Right lobe of liver (tissue), 6 donors: ENCODE data around the gene FMNL2. TPM values are rescaled to one million over a fixed set of nuclear protein-coding genes. Genes with fewer than 3 reads are reported as not detected.

Experiments used
- ATAC-seq, 4 donors: fragments of 200-7000 bp; cut with Tn5 transposase; one replicate each; pipeline ENCODE4 v1.9.1; 2020; ENCODE audit warnings: mild to moderate bottlenecking in 4 of 4, moderate library complexity in 4 of 4
- DNase-seq, 3 donors: peaks; one replicate each; pipeline ENCODE4 v3.0.0-alpha.2; 2020
- H3K27ac ChIP-seq, 3 donors: fragments of 200-600 bp; one replicate each; pipeline ENCODE4 v1.8.0; 2022
- H3K27me3 ChIP-seq, 2 donors: fragments of 200-600 bp; one replicate each; pipeline ENCODE4 v1.8.0; 2022
- H3K36me3 ChIP-seq, 4 donors: fragments of 200-600 bp; sonication (generic) in 1 of 4; one replicate each; pipeline versions ENCODE4 v1.5.1 to v1.8.0; 2017 to 2022; ENCODE audit warnings: control low read depth in 1 of 4
- H3K4me1 ChIP-seq, 4 donors: fragments of 200-600 bp; sonication (generic) in 1 of 4; one replicate each; pipeline versions ENCODE4 v1.5.1 to v1.8.0; 2017 to 2022; ENCODE audit warnings: control low read depth in 1 of 4
- H3K4me3 ChIP-seq, 3 donors: fragments of 200-600 bp; one replicate each; pipeline ENCODE4 v1.8.0; 2022
- H3K9me3 ChIP-seq, 4 donors: fragments of 200-600 bp; sonication (generic) in 1 of 4; one replicate each; pipeline versions ENCODE4 v1.5.1 to v1.8.0; 2017 to 2022; ENCODE audit warnings: control low read depth in 1 of 4
- POLR2A ChIP-seq: fragments of 450-650 bp; IDR thresholded peaks from one replicate; pipeline ENCODE4 v1.6.1; 2017; ENCODE audit warnings: antibody characterized with exemption, mild to moderate bottlenecking
- WGBS: methylation state at CpG from one replicate; pipeline ENCODE4 v1.1.6; 2018; ENCODE audit warnings: low coverage, low lambda C conversion rate; ENCODE audit not compliant: insufficient coverage; ENCODE audit errors: missing lambda C conversion rate; 5-methylcytosine and 5-hydroxymethylcytosine counted together
- intact Hi-C, 2 donors: fragments of 100-400 bp; cut with DNase I; formaldehyde crosslinking; loops; one replicate each; pipeline versions ENCODE4 v1.11.2 to v1.14.1; 2022
- total RNA-seq, 6 experiments: library from RNA; depleted of rRNA in 2 of 6; stranded (reverse); fragments of >200 nt in 2 of 6; fragmentation: NEBNext Ultra II Directional in 3 of 6; extraction: Animal tissue kit (Norgen Biotek cat#: 25700) in 3 of 6; gene quantifications; one replicate each; pipeline versions ENCODE4 v1.1.0 to v1.2.4, GENCODE V29; 2016 to 2023
- TF ChIP-seq, protein P1 (sequence below), 4 donors: fragments of 200-600 bp in 3 of 4; fragments of 450-650 bp in 1 of 4; IDR thresholded peaks; one replicate each; pipeline versions ENCODE4 v1.5.1 to v1.8.0; 2016 to 2022; ENCODE audit warnings: antibody characterized with exemption in 4 of 4, mild to moderate bottlenecking in 2 of 4
- donor health status: DM: no; HTN: yes; CAD: no.
- donor health status: DM: no; HTN: no; CAD: no.
- donor health status: DM: no; HTN: no; CAD: no.
- donor health status: DM: no; HTN: yes; CAD: no.
- donor health status: DM: no; HTN: yes; CAD: no.

Gene FMNL2
- total RNA-seq, 6 experiments from 2014 or later = 3.5 to 12.1 (median 7.1) TPM

DNA sequence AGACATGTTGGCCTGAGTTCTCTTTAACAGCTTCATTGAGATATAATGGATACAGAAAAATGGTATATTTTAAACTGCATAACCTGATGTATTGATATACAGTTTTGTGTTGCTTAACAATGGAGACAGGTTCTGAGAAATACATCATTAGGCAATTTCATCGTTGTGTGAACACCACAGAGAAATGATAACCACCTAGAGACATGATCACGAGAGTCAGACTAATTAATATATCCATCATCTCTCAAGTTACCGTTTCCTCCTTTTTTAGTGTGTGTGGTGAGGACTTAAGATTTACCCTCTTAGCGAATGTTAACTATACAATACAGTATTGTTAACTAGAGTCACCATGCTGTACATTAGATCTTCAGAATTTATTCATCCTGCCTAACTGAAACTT is 178.1 kb downstream of the FMNL2 start:
- Histone ChIP-seq H3K27me3 (no peaks in the 10 kb centered on the region), H3K9me3 (no peaks in the 10 kb centered on the region), H3K4me1 (no peaks in the 10 kb centered on the region), H3K36me3 (no peaks in the 10 kb centered on the region), H3K4me3 (no peak overlapping the region), H3K27ac (no peak overlapping the region)
- 82% methylated on average over 4 of the region's 4 CpGs for WGBS
- DNase-seq = no peak
- ATAC-seq = no peak
- TF ChIP-seq, protein P1, sequence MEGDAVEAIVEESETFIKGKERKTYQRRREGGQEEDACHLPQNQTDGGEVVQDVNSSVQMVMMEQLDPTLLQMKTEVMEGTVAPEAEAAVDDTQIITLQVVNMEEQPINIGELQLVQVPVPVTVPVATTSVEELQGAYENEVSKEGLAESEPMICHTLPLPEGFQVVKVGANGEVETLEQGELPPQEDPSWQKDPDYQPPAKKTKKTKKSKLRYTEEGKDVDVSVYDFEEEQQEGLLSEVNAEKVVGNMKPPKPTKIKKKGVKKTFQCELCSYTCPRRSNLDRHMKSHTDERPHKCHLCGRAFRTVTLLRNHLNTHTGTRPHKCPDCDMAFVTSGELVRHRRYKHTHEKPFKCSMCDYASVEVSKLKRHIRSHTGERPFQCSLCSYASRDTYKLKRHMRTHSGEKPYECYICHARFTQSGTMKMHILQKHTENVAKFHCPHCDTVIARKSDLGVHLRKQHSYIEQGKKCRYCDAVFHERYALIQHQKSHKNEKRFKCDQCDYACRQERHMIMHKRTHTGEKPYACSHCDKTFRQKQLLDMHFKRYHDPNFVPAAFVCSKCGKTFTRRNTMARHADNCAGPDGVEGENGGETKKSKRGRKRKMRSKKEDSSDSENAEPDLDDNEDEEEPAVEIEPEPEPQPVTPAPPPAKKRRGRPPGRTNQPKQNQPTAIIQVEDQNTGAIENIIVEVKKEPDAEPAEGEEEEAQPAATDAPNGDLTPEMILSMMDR (IDR thresholded peaks at IDR 0.05) = no peak
- no peak for TF ChIP-seq POLR2A
- intact Hi-C loops = no loop called here

GRCh38 chr2:152513681-152514080 is 178.7 kb downstream of the FMNL2 start:
- no peak for TF ChIP-seq POLR2A
- TF ChIP-seq, protein P1 (IDR thresholded peaks at IDR 0.05) = no peak
- intact Hi-C loops = no loop called here
- Histone ChIP-seq H3K27ac (no peak overlapping the region), H3K4me1 (no peaks in the 10 kb centered on the region), H3K4me3 (no peak overlapping the region), H3K9me3 (no peaks in the 10 kb centered on the region), H3K27me3 (no peaks in the 10 kb centered on the region), H3K36me3 (no peaks in the 10 kb centered on the region)
- WGBS = 46% methylated on average over 2 of the region's 2 CpGs
- ATAC-seq (no peak), DNase-seq (no peak)

DNA sequence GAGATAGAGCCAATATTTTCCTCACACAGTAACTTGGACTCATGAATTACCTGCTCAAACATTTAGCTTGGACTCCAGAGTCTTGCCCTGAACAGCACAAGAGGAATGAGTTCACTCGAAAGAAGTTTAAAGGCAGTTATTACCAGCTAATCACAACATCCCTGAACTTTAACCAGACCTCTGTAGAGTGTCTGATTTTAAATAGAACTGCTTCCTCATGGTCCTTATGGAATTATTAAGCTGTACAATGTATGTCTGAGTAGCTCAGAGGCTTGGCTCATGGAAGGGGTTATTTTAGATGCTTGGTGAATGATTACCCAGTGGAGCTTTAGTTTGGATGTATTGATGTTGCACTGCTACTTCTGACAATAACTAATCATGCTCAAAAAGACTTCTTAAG is 183.1 kb downstream of the FMNL2 start:
- 55% methylated on average over 1 of the region's 1 CpG for WGBS
- H3K4me3 ChIP-seq = no peak overlapping the region
- no peaks in the 10 kb centered on the region for H3K27me3 ChIP-seq
- no peak overlapping the region for H3K27ac ChIP-seq
- no peaks in the 10 kb centered on the region for H3K9me3 ChIP-seq
- ATAC-seq = no peak
- TF ChIP-seq, protein P1 (IDR thresholded peaks at IDR 0.05) = no peak
- no peak for TF ChIP-seq POLR2A
- H3K4me1 ChIP-seq = no peaks in the 10 kb centered on the region
- H3K36me3 ChIP-seq = no peaks in the 10 kb centered on the region
- no peak for DNase-seq
- intact Hi-C loops = no loop called here

GRCh38 chr2:152518641-152519580 is 183.9 kb downstream of the FMNL2 start:
- no peaks in the 10 kb centered on the region for H3K9me3 ChIP-seq
- no peak for TF ChIP-seq POLR2A
- TF ChIP-seq, protein P1 (IDR thresholded peaks at IDR 0.05) = no peak
- H3K27me3 ChIP-seq = no peaks in the 10 kb centered on the region
- ATAC-seq (no peak), DNase-seq (no peak)
- H3K4me3 ChIP-seq = no peak overlapping the region
- no peaks in the 10 kb centered on the region for H3K4me1 ChIP-seq
- no peak overlapping the region for H3K27ac ChIP-seq
- intact Hi-C loops = no loop called here
- H3K36me3 ChIP-seq = no peaks in the 10 kb centered on the region
- 52% methylated on average over 14 of the region's 14 CpGs for WGBS
